GM12891 (cell line): Measurements from ENCODE around the gene DCBLD2.
"Not testable (repeated sequence)": the region's sequence is repeated elsewhere in the genome, so short reads cannot be mapped to it uniquely, and the experiment has no call there.

Experiments used
- DNase-seq: peaks from one replicate; pipeline ENCODE4 v3.0.0; 2011; ENCODE audit warnings: low spot score; ENCODE audit not compliant: insufficient read length
- FAIRE-seq: peaks from 2 replicates; lab custom pipeline; 2011; peaks lifted over from hg19 to GRCh38; lab: Jason Lieb, UNC
- PAX5 ChIP-seq: IDR thresholded peaks from 2 replicates; pipeline ENCODE4 v1.6.1; 2011; ENCODE audit warnings: low read length, moderate library complexity, mild to moderate bottlenecking; ENCODE audit not compliant: insufficient read depth, severe bottlenecking
- POLR2A ChIP-seq: IDR thresholded peaks from 2 replicates; pipeline ENCODE4 v1.6.1; 2011; ENCODE audit warnings: low read depth, low read length, control low read depth
- POLR2AphosphoS5 ChIP-seq: IDR thresholded peaks from 2 replicates; pipeline ENCODE4 v1.6.1; 2011; ENCODE audit warnings: low read depth, low read length, control low read depth
- POU2F2 ChIP-seq: IDR thresholded peaks from 2 replicates; pipeline ENCODE4 v1.6.1; 2011; ENCODE audit warnings: low read depth, mild to moderate bottlenecking, control low read depth, low read length, moderate library complexity
- SPI1 ChIP-seq: IDR thresholded peaks from 2 replicates; pipeline ENCODE4 v1.6.1; 2011; ENCODE audit warnings: low read depth, low read length, control low read depth
- TAF1 ChIP-seq: IDR thresholded peaks from 2 replicates; pipeline ENCODE4 v1.6.1; 2011; ENCODE audit warnings: low read depth, low read length, control low read depth

The DCBLD2 gene

DNA sequence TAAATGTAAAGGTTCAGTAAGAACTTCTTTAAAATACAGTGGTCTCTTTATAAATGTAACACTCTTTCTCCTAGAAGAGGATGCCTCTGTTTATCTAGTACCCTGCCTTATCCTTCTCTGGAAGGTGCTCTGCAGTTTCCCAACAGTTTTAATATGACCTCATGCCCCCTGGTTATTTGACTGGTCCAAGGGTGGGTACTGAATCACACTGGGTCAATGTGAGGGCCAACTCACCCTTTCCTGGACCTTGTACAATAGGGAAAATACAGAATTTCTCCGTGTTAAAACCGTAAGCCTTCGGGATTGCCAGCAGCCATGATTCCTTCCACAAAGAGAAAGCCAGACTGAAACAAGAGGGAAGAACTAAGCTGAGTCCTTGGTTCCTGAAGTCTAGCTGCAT is 9.2 kb downstream of the DCBLD2 start:
- TF ChIP-seq POLR2A (no peak), SPI1 (no peak), POLR2AphosphoS5 (no peak), PAX5 (no peak), POU2F2 (no peak), TAF1 (no peak)
- FAIRE-seq, result no peak
- DNase-seq, result no peak

DNA sequence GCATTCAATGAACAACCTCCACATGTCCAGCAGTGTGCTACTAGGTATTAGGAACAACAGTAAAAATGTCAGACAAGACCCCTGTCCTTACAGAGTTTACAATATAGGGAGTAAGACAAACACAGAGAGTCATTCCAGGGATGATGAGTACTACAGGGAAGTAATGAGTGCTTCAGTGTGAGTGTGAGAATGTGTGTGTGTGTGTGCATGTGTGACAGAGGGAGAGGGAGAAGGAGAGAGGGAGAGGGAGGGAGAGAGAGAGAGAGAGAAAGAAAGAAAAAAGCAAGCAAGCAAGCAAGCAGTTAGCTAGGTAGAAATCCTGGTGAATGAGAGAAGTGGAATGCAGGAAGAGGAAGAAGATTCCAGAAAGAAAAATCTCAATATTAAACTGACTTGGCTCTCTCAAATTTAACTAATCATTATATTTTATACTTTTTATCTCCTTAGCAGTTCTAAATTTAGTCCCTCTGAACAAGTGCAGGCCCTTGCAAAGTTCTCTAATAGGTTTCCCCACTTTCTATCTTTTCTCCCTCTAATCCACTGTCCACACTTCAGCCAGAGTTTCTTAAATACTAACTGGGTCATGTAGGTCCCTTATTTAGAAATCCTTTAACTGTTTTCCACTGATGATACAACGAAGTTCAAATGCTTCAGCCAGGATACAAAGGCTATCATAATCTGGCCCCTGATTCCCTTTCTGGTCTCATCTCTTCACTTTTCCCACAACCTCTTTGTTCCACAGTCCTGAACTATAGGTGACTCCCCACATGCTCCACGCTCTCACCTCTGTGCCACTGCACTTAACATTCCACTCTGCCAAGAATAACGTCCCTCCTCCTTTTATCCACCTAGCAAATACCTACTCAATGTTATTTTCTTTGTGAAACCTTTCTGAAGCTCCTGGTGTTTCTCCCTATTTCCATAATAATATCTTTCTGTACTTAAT is 10.3 kb downstream of the DCBLD2 start:
- FAIRE-seq, result no peak
- DNase-seq, result no peak
- TF ChIP-seq SPI1 (no peak), TAF1 (no peak), POLR2AphosphoS5 (no peak), POU2F2 (no peak), PAX5 (no peak), POLR2A (no peak)

DNA sequence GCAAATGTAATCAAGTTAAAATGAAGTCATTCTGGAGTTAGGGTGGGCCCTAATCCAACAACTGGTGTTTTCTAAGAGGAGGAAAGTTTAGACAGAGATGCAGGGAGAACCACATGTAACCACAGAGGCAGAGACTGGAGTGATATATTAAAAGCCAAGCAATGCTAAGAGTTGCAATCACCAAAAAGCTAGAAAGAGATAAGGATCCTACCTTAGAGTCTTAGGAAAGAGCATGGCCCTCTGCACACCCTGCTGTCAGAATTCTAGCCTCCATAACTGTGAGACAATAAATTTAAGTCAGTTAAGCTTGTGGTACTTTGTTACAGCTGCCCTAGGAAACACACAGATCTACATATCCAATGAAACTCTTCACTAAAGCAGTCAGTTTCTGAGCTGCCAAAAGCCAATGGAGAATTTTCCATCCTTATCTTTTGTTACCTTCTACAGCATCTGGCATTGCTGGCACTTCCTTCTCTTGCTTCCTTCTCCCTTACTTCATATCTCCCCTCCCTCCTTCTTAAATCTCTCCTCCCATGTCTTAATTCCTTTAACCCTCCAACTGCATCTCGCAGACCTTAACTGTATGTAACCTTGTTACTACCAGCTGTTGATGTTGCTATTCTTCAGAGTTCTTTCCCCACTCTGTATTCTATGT is 11.2 kb downstream of the DCBLD2 start:
- no peak for FAIRE-seq
- DNase-seq, result no peak

DNA sequence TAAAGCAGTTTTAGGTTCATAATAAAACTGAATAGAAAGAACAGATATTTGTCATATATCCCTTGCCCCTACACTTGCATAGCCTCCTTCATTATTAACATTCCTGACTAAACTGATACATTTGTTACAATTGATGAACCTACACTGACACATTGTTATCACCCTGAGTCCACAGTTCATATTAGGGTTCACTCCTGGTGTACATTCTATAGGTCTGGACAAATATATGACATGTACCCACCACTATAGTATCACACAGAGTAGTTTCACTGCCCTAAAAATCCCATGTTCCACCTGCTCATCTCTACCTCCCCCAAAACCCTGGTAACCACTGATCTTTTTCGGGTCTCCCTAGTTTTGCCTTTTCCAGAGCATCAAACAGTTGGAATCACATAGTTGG is 13.8 kb downstream of the DCBLD2 start:
- DNase-seq (no peak), FAIRE-seq (no peak)
- TF ChIP-seq TAF1, result no peak
- TF ChIP-seq PAX5, result no peak
- TF ChIP-seq POLR2A, result no peak
- no peak for TF ChIP-seq POU2F2
- no peak for TF ChIP-seq POLR2AphosphoS5
- no peak for TF ChIP-seq SPI1

More for the DNA sequence above, 11.2 kb downstream of the DCBLD2 start:
- no peak for TF ChIP-seq POLR2A
- no peak for TF ChIP-seq PAX5
- no peak for TF ChIP-seq POLR2AphosphoS5
- TF ChIP-seq TAF1, result no peak
- TF ChIP-seq SPI1, result no peak
- no peak for TF ChIP-seq POU2F2

DNA sequence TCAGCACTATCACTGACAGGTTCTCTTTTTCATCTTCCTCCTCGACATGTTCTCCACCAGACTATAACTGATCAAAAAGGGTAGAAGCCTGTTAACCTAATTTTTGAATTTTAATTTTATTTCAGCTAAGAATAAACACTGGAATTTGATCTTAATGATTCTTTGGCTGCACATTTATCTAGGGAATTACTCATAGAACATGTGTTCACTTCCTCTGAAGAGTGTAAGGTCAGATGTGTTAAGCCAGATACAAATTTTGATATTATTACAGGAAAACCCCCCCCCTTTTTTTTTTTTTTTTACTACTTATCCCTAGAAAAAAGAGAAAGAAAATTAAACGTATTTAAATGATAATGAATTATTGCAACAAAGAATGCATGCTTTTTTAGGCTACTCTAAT is 15.0 kb downstream of the DCBLD2 start:
- TF ChIP-seq POU2F2, result no peak
- TF ChIP-seq POLR2A, result no peak
- TF ChIP-seq SPI1, result no peak
- no peak for TF ChIP-seq TAF1
- no peak for TF ChIP-seq POLR2AphosphoS5
- no peak for TF ChIP-seq PAX5
- no peak for DNase-seq
- FAIRE-seq, result no peak

DNA sequence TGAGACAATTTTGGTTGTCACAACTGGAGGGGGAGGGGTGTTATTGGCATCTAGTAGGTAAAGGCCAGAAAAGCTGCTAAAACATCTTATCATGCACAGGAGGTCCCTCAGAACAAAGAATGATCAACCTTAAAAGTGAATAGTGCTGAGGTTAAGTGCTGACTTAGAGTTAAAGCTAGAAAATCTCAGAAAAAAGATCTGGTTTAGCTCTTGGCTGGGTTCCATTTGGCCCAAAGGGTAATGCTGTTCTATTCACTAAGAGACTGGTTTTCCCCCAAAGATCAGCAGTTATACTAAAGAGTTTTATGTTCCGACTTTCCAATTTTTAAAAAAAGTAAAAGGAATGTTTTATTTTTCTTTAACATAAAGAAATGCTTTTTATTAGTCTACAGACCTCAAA is 15.6 kb downstream of the DCBLD2 start:
- no peak for TF ChIP-seq POLR2A
- TF ChIP-seq SPI1, result no peak
- TF ChIP-seq PAX5, result no peak
- no peak for TF ChIP-seq POU2F2
- no peak for TF ChIP-seq TAF1
- TF ChIP-seq POLR2AphosphoS5, result no peak

DNA sequence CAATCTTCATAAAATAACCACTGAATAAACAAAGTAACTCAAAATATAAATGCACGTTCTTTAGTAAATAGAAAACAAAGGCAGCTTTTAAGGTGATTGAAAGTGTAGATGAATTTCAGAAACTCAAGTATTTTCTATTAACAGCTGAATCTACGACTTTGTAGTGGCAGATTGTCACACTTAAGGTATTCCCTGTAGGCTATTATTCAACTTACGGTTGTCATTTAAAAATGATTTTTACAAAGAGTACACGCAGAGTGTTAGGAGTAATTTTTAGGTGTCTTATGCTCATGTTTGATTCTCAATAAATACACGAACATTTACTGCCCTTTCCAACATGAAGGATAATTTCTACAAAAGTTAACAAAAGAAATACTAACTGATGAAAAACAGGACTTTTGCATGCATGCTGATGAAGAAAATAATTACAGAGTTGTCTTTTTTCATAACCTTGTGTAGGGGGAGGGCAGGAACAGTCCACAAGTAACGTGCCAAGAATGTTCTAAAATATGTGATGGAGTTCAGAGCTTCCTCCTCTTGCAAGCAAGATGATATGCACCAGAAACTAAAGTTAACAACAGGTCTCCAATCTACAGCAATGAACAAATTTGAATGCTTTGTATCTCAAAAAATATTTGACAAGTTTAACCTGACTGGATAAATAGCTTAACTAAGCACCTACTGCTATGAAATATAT is 16.7 kb downstream of the DCBLD2 start:
- no peak for TF ChIP-seq POLR2A
- no peak for TF ChIP-seq POU2F2
- TF ChIP-seq SPI1, result no peak
- no peak for TF ChIP-seq TAF1
- TF ChIP-seq POLR2AphosphoS5, result no peak
- TF ChIP-seq PAX5, result no peak
- no peak for DNase-seq
- FAIRE-seq, result no peak

More for the DNA sequence above, 15.6 kb downstream of the DCBLD2 start:
- FAIRE-seq (no peak), DNase-seq (no peak)

DNA sequence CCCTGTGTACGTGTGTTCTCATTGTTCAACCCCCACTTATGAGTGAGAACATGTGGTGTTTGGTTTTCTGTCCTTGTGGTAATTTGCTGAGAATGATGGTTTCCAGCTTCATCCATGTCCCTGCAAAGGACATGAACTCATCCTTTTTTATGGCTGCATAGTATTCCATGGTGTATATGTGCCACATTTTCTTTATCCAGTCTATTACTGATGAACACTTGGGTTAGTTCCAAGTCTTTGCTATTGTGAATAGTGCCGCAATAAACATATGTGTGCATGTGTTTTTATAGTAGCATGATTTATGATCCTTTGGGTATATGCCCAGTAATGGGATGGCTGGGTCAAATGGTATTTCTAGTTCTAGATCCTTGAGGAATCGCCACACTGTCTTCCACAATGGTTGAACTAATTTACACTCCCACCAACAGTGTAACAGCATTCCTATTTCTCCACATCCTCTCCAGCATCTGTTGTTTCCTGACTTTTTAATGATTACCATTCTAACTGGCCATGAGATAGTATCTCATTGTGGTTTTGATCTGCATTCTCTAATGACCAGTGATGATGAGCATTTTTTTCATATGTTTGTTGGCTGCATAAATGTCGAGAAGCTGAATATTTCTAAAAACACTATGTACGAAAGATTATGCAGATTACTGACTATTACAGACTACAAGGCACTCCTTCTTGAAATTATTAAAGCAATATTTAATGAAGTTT is 18.7 kb downstream of the DCBLD2 start:
- FAIRE-seq, DNase-seq: not testable (repeated sequence)

DNA sequence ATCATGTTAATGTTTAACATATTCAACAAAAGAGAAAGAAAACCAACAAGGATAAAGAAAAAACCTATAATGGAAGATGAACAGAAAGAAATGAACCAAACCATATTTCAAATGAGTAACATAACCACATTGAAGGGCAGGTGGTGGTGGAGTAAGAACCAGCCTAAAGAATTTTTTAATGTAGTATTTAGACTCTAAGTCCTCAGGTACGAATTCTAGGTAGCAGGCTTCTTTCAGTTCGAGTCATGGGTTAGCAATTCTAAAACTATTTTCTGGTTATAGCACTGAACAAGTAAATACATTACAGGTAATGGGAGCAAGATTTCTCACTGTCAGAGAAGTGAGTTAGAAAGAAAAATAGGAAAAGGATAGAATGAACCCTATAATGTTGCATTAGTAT is 24.4 kb downstream of the DCBLD2 start:
- DNase-seq, result no peak
- no peak for FAIRE-seq
- TF ChIP-seq PAX5 (no peak), POLR2A (no peak), POU2F2 (no peak)
